GM18507 (cell line): ENCODE measurements around the gene RIC8B.
A peak's percentile ranks its signal among the peaks of the same experiment; 100 is the strongest.

ENCODE experiments used
- DNase-seq: peaks from one replicate; pipeline ENCODE4 v3.0.0; 2011; ENCODE audit warnings: low read depth; ENCODE audit not compliant: insufficient read length; ENCODE audit errors: extremely low spot score
- FAIRE-seq: peaks from 2 replicates; lab custom pipeline; 2011; peaks lifted over from hg19 to GRCh38; lab: Jason Lieb, UNC

Gene RIC8B

GRCh38 chr12:106861984-106862916 lies 87.8 kb downstream of the RIC8B start:
- FAIRE-seq, result no peak
- no peak for DNase-seq

GRCh38 chr12:106863189-106863588 lies 88.7 kb downstream of the RIC8B start:
- no peak for FAIRE-seq

GRCh38 chr12:106865683-106866082 lies 91.2 kb downstream of the RIC8B start:
- DNase-seq, result no peak
- FAIRE-seq, result no peak

More at GRCh38 chr12:106863189-106863588, 88.7 kb downstream of the RIC8B start:
- DNase-seq, result no peak

GRCh38 chr12:106866426-106867080 lies 92.1 kb downstream of the RIC8B start:
- FAIRE-seq (no peak), DNase-seq (no peak)

- DNase-seq (no peak), FAIRE-seq (no peak)
Measured at GRCh38 chr12:106867651-106868050, 93.2 kb downstream of the RIC8B start.

GRCh38 chr12:106868982-106869700 lies 94.7 kb downstream of the RIC8B start:
- DNase-seq (no peak), FAIRE-seq (no peak)

- FAIRE-seq, result no peak
- DNase-seq, result no peak
Measured at GRCh38 chr12:106870116-106870515, 95.6 kb downstream of the RIC8B start.

GRCh38 chr12:106871477-106871876 lies 97.0 kb downstream of the RIC8B start:
- FAIRE-seq (no peak), DNase-seq (no peak)

GRCh38 chr12:106873983-106874382 lies 99.5 kb downstream of the RIC8B start:
- DNase-seq (no peak), FAIRE-seq (peak; percentile 75)

GRCh38 chr12:106878804-106879203 lies 104.3 kb downstream of the RIC8B start:
- DNase-seq, result no peak

GRCh38 chr12:106879612-106880011 lies 105.1 kb downstream of the RIC8B start:
- no peak for FAIRE-seq
- DNase-seq, result no peak

More at GRCh38 chr12:106878804-106879203, 104.3 kb downstream of the RIC8B start:
- no peak for FAIRE-seq

- no peak for DNase-seq
- no peak for FAIRE-seq
Measured at GRCh38 chr12:106883426-106883825, 108.9 kb downstream of the RIC8B start.

GRCh38 chr12:106885026-106885425 lies 110.5 kb downstream of the RIC8B start:
- no peak for DNase-seq
- FAIRE-seq, result no peak

- no peak for FAIRE-seq
- DNase-seq, result no peak
Measured at GRCh38 chr12:106885541-106886249, 111.2 kb downstream of the RIC8B start.

- no peak for FAIRE-seq
- DNase-seq, result no peak
Measured at GRCh38 chr12:106886932-106887331, 112.5 kb downstream of the RIC8B start.

- FAIRE-seq (no peak), DNase-seq (no peak)
Measured at GRCh38 chr12:106888348-106888970, 114.0 kb downstream of the RIC8B start.

- DNase-seq (no peak), FAIRE-seq (no peak)
Measured at GRCh38 chr12:106889326-106889725, 114.8 kb downstream of the RIC8B start.

GRCh38 chr12:106889950-106890626 lies 115.6 kb downstream of the RIC8B start:
- DNase-seq, result no peak
- no peak for FAIRE-seq

- FAIRE-seq, result no peak
- no peak for DNase-seq
Measured at GRCh38 chr12:106892075-106892474, 117.6 kb downstream of the RIC8B start.
